ENCODE results near the gene IER2. TPM values are rescaled to one million over a fixed set of nuclear protein-coding genes. Genes with fewer than 3 reads are reported as not detected.

IER2 gene
- total RNA-seq, 1 experiment from 2014 or later, result 80.4 TPM

GRCh38 chr19:13154911-13155471 is 4.8 kb downstream of the IER2 start:
- Histone ChIP-seq H3K27me3 (ENCODE audit: control insufficient read depth, insufficient read depth, low read length) (no peaks in the 10 kb centered on the region), H3K27ac (ENCODE audit: low read length) (peak overlapping the region; percentile 96), H3K4me3 (ENCODE audit: low read depth in 2 of 2, low read length in 2 of 2) (peak overlapping the region; percentile 68 to 90), H3K36me3 (ENCODE audit: control insufficient read depth, insufficient read depth, low read length) (peaks cover 10% of the 10 kb centered on the region; the same call in 1 of the 2 replicates), H3K4me1 (ENCODE audit: control insufficient read depth, insufficient read depth, low read length) (peaks cover 11% of the 10 kb centered on the region), H3K9me3 (ENCODE audit: control insufficient read depth, insufficient read depth, low read depth, low read length) (no peaks in the 10 kb centered on the region)
- BruUV-seq (replicated peaks), result no TSS peak
- in situ Hi-C loops (cut with HindIII; ENCODE audit: low pct_unique_long_range_greater_than_20kb, low sequenced_read_pairs) (no loop called here), intact Hi-C loops (cut with micrococcal nuclease; ENCODE audit: unreplicated experiment) (no loop called here)
- ATAC-seq (peak; percentile 4; the same call in 1 of the 2 replicates), DNase-seq (ENCODE audit: low read depth, low spot score) (no peak)
- CTCF ChIA-PET, result interaction anchor here (1.2 kb wide), 1 partner anchor 177 kb away, joined by 5 read pairs; no protein-coding TSS in a partner anchor
- TF ChIP-seq POLR2AphosphoS5 (IDR thresholded peaks at IDR 0.05; ENCODE audit: low read depth, low read length) (no peak), TCF7L2 (IDR thresholded peaks at IDR 0.05; ENCODE audit: low read depth, low read length) (no peak), REST (IDR thresholded peaks at IDR 0.05; ENCODE audit: insufficient read depth in 1 of 2, low read depth in 2 of 2, low read length in 1 of 2) (no peak), SIN3A (IDR thresholded peaks at IDR 0.05; ENCODE audit: borderline replicate concordance, insufficient read depth, low read depth, low read length) (no peak), CTCF (IDR thresholded peaks at IDR 0.05) (no peak)
- POLR2A ChIA-PET, result interaction anchor here (0.6 to 1.2 kb wide), 4 partner anchors 8 to 364 kb away, joined by 3 to 12 read pairs (median 6); partner anchors contain the start of gene JUNB

GRCh38 chr19:13155472-13156359 is 5.5 kb downstream of the IER2 start:
- H3K27ac ChIP-seq (ENCODE audit: low read length), result peak overlapping the region; percentile 96
- no peaks in the 10 kb centered on the region for H3K9me3 ChIP-seq (ENCODE audit: control insufficient read depth, insufficient read depth, low read depth, low read length)
- no TSS peak for BruUV-seq (replicated peaks)
- peak overlapping the region; percentile 68 to 90 for H3K4me3 ChIP-seq (ENCODE audit: low read depth in 2 of 2, low read length in 2 of 2)
- DNase-seq (ENCODE audit: low read depth, low spot score), result no peak
- ChIA-PET CTCF (interaction anchor here (1.2 kb wide), 1 partner anchor 178 kb away, joined by 5 read pairs; no protein-coding TSS in a partner anchor), POLR2A (interaction anchor here (0.5 to 1.2 kb wide), 6 partner anchors 8 to 364 kb away, joined by 3 to 12 read pairs (median 4); partner anchors contain the start of gene JUNB)
- peaks cover 7% of the 10 kb centered on the region; the same call in 1 of the 2 replicates for H3K36me3 ChIP-seq (ENCODE audit: control insufficient read depth, insufficient read depth, low read length)
- H3K4me1 ChIP-seq (ENCODE audit: control insufficient read depth, insufficient read depth, low read length), result peaks cover 15% of the 10 kb centered on the region
- intact Hi-C loops (cut with micrococcal nuclease; ENCODE audit: unreplicated experiment) (no loop called here), in situ Hi-C loops (cut with HindIII; ENCODE audit: low pct_unique_long_range_greater_than_20kb, low sequenced_read_pairs) (no loop called here)
- peak; percentile 28 for ATAC-seq
- TF ChIP-seq CTCF (IDR thresholded peaks at IDR 0.05) (no peak), REST (IDR thresholded peaks at IDR 0.05; ENCODE audit: insufficient read depth in 1 of 2, low read depth in 2 of 2, low read length in 1 of 2) (no peak), SIN3A (IDR thresholded peaks at IDR 0.05; ENCODE audit: borderline replicate concordance, insufficient read depth, low read depth, low read length) (0 out of 2 replicates have a peak, but pooled peaks have one; percentile 56), TCF7L2 (IDR thresholded peaks at IDR 0.05; ENCODE audit: low read depth, low read length) (peak; percentile 83; the same call in 1 of the 2 replicates), POLR2AphosphoS5 (IDR thresholded peaks at IDR 0.05; ENCODE audit: low read depth, low read length) (peak; percentile 60)
- no peaks in the 10 kb centered on the region for H3K27me3 ChIP-seq (ENCODE audit: control insufficient read depth, insufficient read depth, low read length)
